OCI-LY7 (cell line): ENCODE data around the gene SERINC5. TPM values are rescaled to one million over a fixed set of nuclear protein-coding genes. Genes with fewer than 3 reads are reported as not detected.

Source experiments
- BruUV-seq: library from RNA; stranded (reverse); fragments of 400-500 nt; replicated peaks from 2 replicates; lab custom pipeline; 2021; lab: Mats Ljungman, UMichigan
- CTCF ChIA-PET: fragments of 300-600 bp; sonication (Branson Sonifier 250); formaldehyde crosslinking; loops from one replicate; lab custom pipeline; 2022; ENCODE audit warnings: antibody characterized with exemption; ENCODE audit not compliant: unreplicated experiment; lab: Charles Lee
- POLR2A ChIA-PET: fragments of 300-600 bp; sonication (Branson Sonifier 250); formaldehyde crosslinking; loops from one replicate; lab custom pipeline; 2022; ENCODE audit warnings: antibody characterized with exemption; lab: Charles Lee
- DNase-seq: peaks from one replicate; pipeline ENCODE4 v3.0.0-alpha.2; 2015; ENCODE audit warnings: low spot score
- H2AFZ ChIP-seq: fragments of 200-600 bp; sonication (generic), shearing (Covaris generic); 2 replicates; pipeline ENCODE4 v1.6.1; 2014; ENCODE audit warnings: mild to moderate bottlenecking, antibody characterized with exemption, low read length, moderate library complexity
- H3K27ac ChIP-seq: fragments of 200-600 bp; sonication (generic); 2 replicates; pipeline ENCODE4 v1.5.1; 2014; ENCODE audit warnings: mixed run types, low read depth, mild to moderate bottlenecking, moderate library complexity, low read length, inconsistent platforms; ENCODE audit not compliant: poor library complexity, severe bottlenecking
- H3K36me3 ChIP-seq: fragments of 200-600 bp; sonication (generic); 2 replicates; pipeline ENCODE4 v1.6.1; 2014; ENCODE audit warnings: mild to moderate bottlenecking, antibody characterized with exemption, low read length, moderate library complexity, mixed read lengths; ENCODE audit not compliant: insufficient read depth
- H3K4me1 ChIP-seq: fragments of 200-600 bp; sonication (generic); 2 replicates; pipeline ENCODE4 v1.5.1; 2014; ENCODE audit warnings: mild to moderate bottlenecking, low read length; ENCODE audit not compliant: insufficient read depth, poor library complexity, severe bottlenecking
- H3K4me2 ChIP-seq: fragments of 200-600 bp; sonication (generic); 2 replicates; pipeline ENCODE4 v1.6.1; 2014; ENCODE audit warnings: mild to moderate bottlenecking, low read length
- H3K4me3 ChIP-seq: fragments of 200-600 bp; sonication (generic); 2 replicates; pipeline ENCODE4 v1.5.1; 2014; ENCODE audit warnings: mild to moderate bottlenecking, low read depth, low read length; ENCODE audit not compliant: poor library complexity, severe bottlenecking
- H3K79me2 ChIP-seq: fragments of 200-600 bp; sonication (generic); 2 replicates; pipeline ENCODE4 v1.6.1; 2016; ENCODE audit warnings: low read depth, mild to moderate bottlenecking, low read length, moderate library complexity, mixed read lengths; ENCODE audit not compliant: insufficient read depth
- H3K9me2 ChIP-seq: fragments of 200-600 bp; sonication (generic); 2 replicates; pipeline ENCODE4 v1.6.1; 2016; ENCODE audit warnings: mild to moderate bottlenecking, low read length, mixed read lengths; ENCODE audit not compliant: insufficient read depth
- H3K9me3 ChIP-seq: fragments of 200-600 bp; sonication (generic); 2 replicates; pipeline ENCODE4 v1.6.1; 2014; ENCODE audit warnings: mild to moderate bottlenecking, mixed run types, low read length, mixed read lengths
- H4K20me1 ChIP-seq: fragments of 200-600 bp; sonication (generic); 2 replicates; pipeline ENCODE4 v1.6.1; 2014; ENCODE audit warnings: mild to moderate bottlenecking, antibody characterized with exemption, low read length, moderate library complexity, mixed read lengths; ENCODE audit not compliant: insufficient read depth
- EZH2phosphoT487 ChIP-seq: fragments of 200-600 bp; sonication (generic); IDR thresholded peaks from 2 replicates; pipeline ENCODE4 v1.6.1; 2018; ENCODE audit warnings: low read depth, borderline replicate concordance, mild to moderate bottlenecking, mixed run types, antibody characterized with exemption, low read length, moderate library complexity, mixed read lengths
- intact Hi-C: fragments of 100-400 bp; cut with micrococcal nuclease; formaldehyde crosslinking; loops from one replicate; pipeline ENCODE4 v1.10.0; 2022; ENCODE audit not compliant: unreplicated experiment
- total RNA-seq, 2 experiments: library from RNA; depleted of rRNA in 1 of 2; stranded (reverse); fragments of >200 nt in 1 of 2; shearing (Covaris generic) in 1 of 2; gene quantifications; 2 replicates each; pipeline ENCODE4 v1.2.3, GENCODE V29; 2014 to 2022
- TF ChIP-seq, protein P1 (sequence below): fragments of 200-600 bp; sonication (generic); conservative IDR thresholded peaks from 2 replicates; pipeline ENCODE4 v1.5.1; 2014; ENCODE audit warnings: mild to moderate bottlenecking, antibody characterized with exemption, low read length, moderate library complexity, mixed read lengths

SERINC5 gene
- total RNA-seq, 2 experiments from 2014 or later, result 31.2 to 87.9 TPM

DNA sequence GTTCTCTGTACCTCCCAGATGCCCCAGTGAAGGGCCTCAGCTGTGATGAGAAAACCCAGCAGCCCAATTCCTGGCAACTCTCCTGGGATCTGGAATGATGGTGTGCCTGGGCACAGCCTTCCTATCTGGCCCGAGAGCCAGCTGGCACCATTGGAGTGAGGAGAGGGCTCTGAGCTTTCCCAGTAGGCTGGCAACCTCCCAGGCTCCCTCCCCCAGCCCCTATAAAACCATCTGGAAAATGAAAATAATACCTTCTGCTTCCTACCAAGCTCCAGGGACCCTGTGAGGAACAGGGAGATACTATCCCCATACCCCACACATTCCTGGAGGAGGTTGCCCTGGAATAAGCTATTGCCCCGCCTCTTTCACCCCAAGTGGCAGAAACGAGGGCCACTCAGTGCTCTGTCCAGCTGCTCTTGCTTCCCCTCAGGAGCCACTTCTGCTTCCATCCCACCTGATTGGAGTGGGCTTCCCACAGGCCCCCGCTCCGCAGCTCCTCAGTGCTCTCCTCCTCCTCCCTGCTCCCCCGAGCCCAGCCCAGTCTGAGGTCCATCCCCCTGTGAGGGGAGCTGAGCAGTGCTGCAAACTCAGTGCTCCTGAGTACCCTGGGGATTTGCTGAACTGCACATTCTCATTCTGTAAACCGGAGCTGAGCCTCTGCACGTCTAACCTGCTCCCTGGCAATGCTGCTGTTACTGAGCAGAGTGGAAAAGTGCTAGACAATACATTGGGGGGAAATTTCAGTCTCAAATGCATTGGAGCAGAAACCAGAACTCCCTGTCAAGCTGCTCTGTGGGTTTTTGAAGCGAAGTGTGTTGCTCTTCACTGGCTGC lies 146.0 kb downstream of the SERINC5 start:
- DNase-seq, result no peak
- no peaks in the 10 kb centered on the region for H3K9me2 ChIP-seq
- no TSS peak for BruUV-seq
- no peak overlapping the region for H3K4me3 ChIP-seq
- H3K36me3 ChIP-seq, result no peaks in the 10 kb centered on the region
- H3K79me2 ChIP-seq, result no peaks in the 10 kb centered on the region
- no peak overlapping the region for H3K27ac ChIP-seq
- H4K20me1 ChIP-seq, result no peaks in the 10 kb centered on the region
- CTCF ChIA-PET, result no interaction called here
- H3K4me1 ChIP-seq, result no peaks in the 10 kb centered on the region
- no peak overlapping the region for H3K4me2 ChIP-seq
- H2AFZ ChIP-seq, result no peak overlapping the region
- TF ChIP-seq, protein P1, sequence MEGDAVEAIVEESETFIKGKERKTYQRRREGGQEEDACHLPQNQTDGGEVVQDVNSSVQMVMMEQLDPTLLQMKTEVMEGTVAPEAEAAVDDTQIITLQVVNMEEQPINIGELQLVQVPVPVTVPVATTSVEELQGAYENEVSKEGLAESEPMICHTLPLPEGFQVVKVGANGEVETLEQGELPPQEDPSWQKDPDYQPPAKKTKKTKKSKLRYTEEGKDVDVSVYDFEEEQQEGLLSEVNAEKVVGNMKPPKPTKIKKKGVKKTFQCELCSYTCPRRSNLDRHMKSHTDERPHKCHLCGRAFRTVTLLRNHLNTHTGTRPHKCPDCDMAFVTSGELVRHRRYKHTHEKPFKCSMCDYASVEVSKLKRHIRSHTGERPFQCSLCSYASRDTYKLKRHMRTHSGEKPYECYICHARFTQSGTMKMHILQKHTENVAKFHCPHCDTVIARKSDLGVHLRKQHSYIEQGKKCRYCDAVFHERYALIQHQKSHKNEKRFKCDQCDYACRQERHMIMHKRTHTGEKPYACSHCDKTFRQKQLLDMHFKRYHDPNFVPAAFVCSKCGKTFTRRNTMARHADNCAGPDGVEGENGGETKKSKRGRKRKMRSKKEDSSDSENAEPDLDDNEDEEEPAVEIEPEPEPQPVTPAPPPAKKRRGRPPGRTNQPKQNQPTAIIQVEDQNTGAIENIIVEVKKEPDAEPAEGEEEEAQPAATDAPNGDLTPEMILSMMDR, result no peak
- no peak for TF ChIP-seq EZH2phosphoT487
- intact Hi-C loops, result no loop called here
- H3K9me3 ChIP-seq, result no peaks in the 10 kb centered on the region
- POLR2A ChIA-PET, result interaction anchor here (0.6 to 0.7 kb wide), 2 partner anchors 10 to 747 kb away, joined by 3 read pairs; no protein-coding TSS in a partner anchor

DNA sequence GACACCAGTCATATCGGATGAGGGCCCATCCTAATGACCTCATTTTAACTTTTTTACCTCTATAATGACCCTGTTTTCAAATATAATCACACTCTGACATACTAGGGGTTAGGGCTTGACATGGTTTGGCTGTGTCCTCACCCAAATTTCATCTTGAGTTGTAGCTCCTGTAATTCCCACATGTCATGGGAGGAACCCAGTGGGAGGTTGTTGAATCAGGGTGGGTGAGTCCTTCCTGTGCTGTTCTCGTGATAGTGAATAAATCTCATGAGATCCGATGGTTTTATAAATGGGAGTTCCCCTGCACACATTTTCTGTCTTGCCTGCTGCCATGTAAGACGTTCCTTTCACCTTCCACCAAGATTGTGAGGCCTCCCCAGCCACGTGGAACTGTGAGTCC lies 148.9 kb downstream of the SERINC5 start:
- CTCF ChIA-PET, result interaction anchor here (0.9 kb wide), 1 partner anchor 17 kb away, joined by 6 read pairs; no protein-coding TSS in a partner anchor
- no peak overlapping the region for H3K4me3 ChIP-seq
- POLR2A ChIA-PET, result interaction anchor here (0.6 kb wide), 2 partner anchors 64 to 201 kb away, joined by 4 to 5 read pairs; no protein-coding TSS in a partner anchor

More for the DNA sequence above, 148.9 kb downstream of the SERINC5 start:
- Histone ChIP-seq H3K79me2 (no peaks in the 10 kb centered on the region), H3K9me3 (no peaks in the 10 kb centered on the region), H2AFZ (no peak overlapping the region), H3K4me2 (no peak overlapping the region), H3K9me2 (no peaks in the 10 kb centered on the region), H3K36me3 (no peaks in the 10 kb centered on the region), H3K27ac (no peak overlapping the region), H4K20me1 (no peaks in the 10 kb centered on the region), H3K4me1 (no peaks in the 10 kb centered on the region)
- intact Hi-C loops, result no loop called here
- no peak for DNase-seq
- BruUV-seq, result no TSS peak
- TF ChIP-seq, protein P1, result no peak
- no peak for TF ChIP-seq EZH2phosphoT487
